Gastroesophageal sphincter (tissue), 4 donors: ENCODE results near the gene MAPK6. TPM values are rescaled to one million over a fixed set of nuclear protein-coding genes. Genes with fewer than 3 reads are reported as not detected.
A peak's percentile ranks its signal among the peaks of the same experiment; 100 is the strongest.
"Not testable (repeated sequence)": the region's sequence is repeated elsewhere in the genome, so short reads cannot be mapped to it uniquely, and the experiment has no call there.

Source experiments
- ATAC-seq: fragments of 150-250 bp; one replicate; pipeline ENCODE4 v1.9.1; 2016; ENCODE audit warnings: mild to moderate bottlenecking, moderate library complexity
- H3K27ac ChIP-seq, 4 donors: fragments of 200-600 bp; sonication (generic) in 3 of 4; 1 replicate in 3 of 4; 2 replicates in 1 of 4; pipeline ENCODE4 v1.5.1; 2016 to 2019
- H3K27me3 ChIP-seq: fragments of 200-600 bp; sonication (generic); one replicate; pipeline ENCODE4 v1.5.1; 2019
- H3K36me3 ChIP-seq, 2 donors: fragments of 200-600 bp; sonication (generic); one replicate each; pipeline ENCODE4 v1.5.1; 2019; ENCODE audit warnings: control low read depth in 1 of 2
- H3K4me1 ChIP-seq, 3 donors: fragments of 200-600 bp; sonication (generic); 1 replicate in 2 of 3; 2 replicates in 1 of 3; pipeline ENCODE4 v1.5.1; 2016 to 2019; ENCODE audit warnings: control low read depth in 2 of 3
- H3K4me3 ChIP-seq, 2 donors: fragments of 200-600 bp; sonication (generic); one replicate each; pipeline ENCODE4 v1.5.1; 2019; ENCODE audit warnings: mild to moderate bottlenecking in 1 of 2, moderate library complexity in 1 of 2
- H3K9me3 ChIP-seq, 3 donors: fragments of 200-600 bp; sonication (generic); one replicate each; pipeline ENCODE4 v1.5.1; 2017 to 2019; ENCODE audit warnings: control low read depth in 2 of 3
- CTCF ChIP-seq, 4 experiments: fragments of 200-600 bp in 2 of 4; fragments of 450-650 bp in 2 of 4; sonication (generic) in 1 of 4; IDR thresholded peaks; one replicate each; pipeline ENCODE4 v1.5.1; 2017 to 2019; ENCODE audit warnings: antibody characterized with exemption in 4 of 4, mild to moderate bottlenecking in 2 of 4, moderate library complexity in 2 of 4
- EP300 ChIP-seq: sonication (generic); formaldehyde crosslinking; IDR thresholded peaks from one replicate; pipeline ENCODE4 v1.6.1; 2017; ENCODE audit warnings: antibody characterized with exemption, mild to moderate bottlenecking
- POLR2A ChIP-seq, 2 donors: fragments of 450-650 bp; IDR thresholded peaks; one replicate each; pipeline ENCODE4 v1.6.1; 2017; ENCODE audit warnings: antibody characterized with exemption in 2 of 2, mild to moderate bottlenecking in 2 of 2, moderate library complexity in 1 of 2
- POLR2AphosphoS5 ChIP-seq: sonication (generic); formaldehyde crosslinking; IDR thresholded peaks from one replicate; pipeline ENCODE4 v1.6.1; 2017; ENCODE audit warnings: antibody characterized with exemption
- WGBS, 2 donors: methylation state at CpG; one replicate each; pipeline ENCODE4 v1.1.5; 2018; ENCODE audit warnings: low coverage in 1 of 2; 5-methylcytosine and 5-hydroxymethylcytosine counted together
- total RNA-seq, 4 donors: library from RNA; depleted of rRNA; stranded (reverse); fragments of >200 nt; gene quantifications; one replicate each; pipeline ENCODE4 v1.1.0, GENCODE V29; 2016

MAPK6 gene
- total RNA-seq, 4 donors from 2014 or later = 17.5 to 22.5 (median 20.7) TPM

- Histone ChIP-seq H3K4me3 (no peak overlapping the region), H3K27me3 (no peaks in the 10 kb centered on the region), H3K36me3 (no peaks in the 10 kb centered on the region), H3K27ac (peak overlapping the region in 2 of 4 donors; percentile 11 to 35), H3K9me3 (no peaks in the 10 kb centered on the region), H3K4me1 (peaks cover 7 to 88% (median 27%) of the 10 kb centered on the region in 3 donors)
- ATAC-seq = no peak
- TF ChIP-seq POLR2A (IDR thresholded peaks at IDR 0.05) = no peak
- TF ChIP-seq EP300 = no peak
- no peak for TF ChIP-seq CTCF (IDR thresholded peaks at IDR 0.05)
- TF ChIP-seq POLR2AphosphoS5 = no peak
- 31 to 43% methylated on average over 2 to 3 of the region's 3 CpGs for WGBS, 2 donors
Observed at GRCh38 chr15:52039925-52040781, 21.1 kb downstream of the MAPK6 start.

- H3K9me3 ChIP-seq = no peaks in the 10 kb centered on the region
- peaks cover 10 to 95% (median 27%) of the 10 kb centered on the region in 3 donors for H3K4me1 ChIP-seq
- H3K27me3 ChIP-seq = no peaks in the 10 kb centered on the region
- no peak for ATAC-seq
- H3K4me3 ChIP-seq = no peak overlapping the region
- no peak for TF ChIP-seq POLR2AphosphoS5
- no peak for TF ChIP-seq POLR2A (IDR thresholded peaks at IDR 0.05)
- TF ChIP-seq CTCF (IDR thresholded peaks at IDR 0.05) = no peak
- TF ChIP-seq EP300 = no peak
- no peak overlapping the region for H3K27ac ChIP-seq
- no peaks in the 10 kb centered on the region for H3K36me3 ChIP-seq
- 66 to 88% methylated on average over 4 of the region's 6 CpGs for WGBS, 2 donors
Observed at GRCh38 chr15:52042051-52042851, 23.2 kb downstream of the MAPK6 start.

- ATAC-seq, H3K9me3 ChIP-seq, H3K27me3 ChIP-seq, H3K4me3 ChIP-seq, H3K27ac ChIP-seq: not testable (repeated sequence)
- H3K36me3 ChIP-seq = peaks cover 0 to 25% of the 10 kb centered on the region in 2 donors
- WGBS, 2 donors = 51 to 74% methylated on average over 4 to 8 of the region's 8 CpGs
- TF ChIP-seq CTCF (IDR thresholded peaks at IDR 0.05) = peak in 2 of 4 experiments; percentile 12 to 23
- H3K4me1 ChIP-seq = peaks cover 3 to 70% (median 5%) of the 10 kb centered on the region in 3 donors
Observed at GRCh38 chr15:52045795-52046298, 26.8 kb downstream of the MAPK6 start.

- WGBS, 2 donors = 37 to 43% methylated on average over 5 of the region's 5 CpGs
- peak; percentile 51 for ATAC-seq
- not testable (repeated sequence) for H3K27me3 ChIP-seq, H3K9me3 ChIP-seq, H3K27ac ChIP-seq, H3K4me3 ChIP-seq
- H3K36me3 ChIP-seq = peaks cover 0 to 32% of the 10 kb centered on the region in 2 donors
- H3K4me1 ChIP-seq = peaks cover 0 to 64% (median 3%) of the 10 kb centered on the region in 3 donors
- TF ChIP-seq POLR2AphosphoS5 = peak; percentile 72
Observed at GRCh38 chr15:52046552-52046951, 27.5 kb downstream of the MAPK6 start.

- H3K27ac ChIP-seq = no peak overlapping the region
- no peak overlapping the region for H3K4me3 ChIP-seq
- peaks cover 0 to 69% of the 10 kb centered on the region in 2 donors for H3K36me3 ChIP-seq
- H3K27me3 ChIP-seq = no peaks in the 10 kb centered on the region
- no peaks in the 10 kb centered on the region for H3K9me3 ChIP-seq
- 63 to 82% methylated on average over 1 of the region's 1 CpG for WGBS, 2 donors
- no peak for ATAC-seq
- H3K4me1 ChIP-seq = peaks cover 0 to 29% (median 3%) of the 10 kb centered on the region in 3 donors
- TF ChIP-seq POLR2AphosphoS5 (no peak), EP300 (no peak), CTCF (IDR thresholded peaks at IDR 0.05) (no peak), POLR2A (IDR thresholded peaks at IDR 0.05) (no peak)
Observed at GRCh38 chr15:52050416-52050815, 31.4 kb downstream of the MAPK6 start.
